Trophoblast cell (in vitro differentiated cells and primary cell): Measurements from ENCODE around the gene BEND6.

ENCODE experiments used
- DNase-seq, 2 donors: peaks; one replicate each; pipeline ENCODE4 v3.0.0-alpha.2; 2016
- H2AFZ ChIP-seq: 2 replicates; pipeline ENCODE4 v1.6.1; 2013; ENCODE audit warnings: low read length, moderate library complexity, mild to moderate bottlenecking; ENCODE audit not compliant: insufficient read depth, poor library complexity
- H2AK5ac ChIP-seq: 2 replicates; pipeline ENCODE4 v1.6.1; 2013; ENCODE audit warnings: mild to moderate bottlenecking, low read length
- H2BK120ac ChIP-seq: 2 replicates; pipeline ENCODE4 v1.6.1; 2013; ENCODE audit warnings: low read length, mild to moderate bottlenecking, moderate library complexity; ENCODE audit not compliant: insufficient read depth, poor library complexity
- H2BK12ac ChIP-seq: 2 replicates; pipeline ENCODE4 v1.6.1; 2013; ENCODE audit warnings: mild to moderate bottlenecking, low read length, moderate library complexity
- H2BK5ac ChIP-seq: 2 replicates; pipeline ENCODE4 v1.6.1; 2013; ENCODE audit warnings: low read length, low read depth, moderate library complexity, mild to moderate bottlenecking; ENCODE audit not compliant: poor library complexity
- H3K14ac ChIP-seq: 2 replicates; pipeline ENCODE4 v1.6.1; 2013; ENCODE audit warnings: mild to moderate bottlenecking, low read length
- H3K18ac ChIP-seq: 2 replicates; pipeline ENCODE4 v1.6.1; 2013; ENCODE audit warnings: mild to moderate bottlenecking, low read length
- H3K23ac ChIP-seq: 2 replicates; pipeline ENCODE4 v1.6.1; 2013; ENCODE audit warnings: low read length
- H3K27ac ChIP-seq: 2 replicates; pipeline ENCODE4 v1.5.1; 2013; ENCODE audit warnings: low read depth, mild to moderate bottlenecking, inconsistent platforms, low read length, moderate library complexity
- H3K27me3 ChIP-seq: 2 replicates; pipeline ENCODE4 v1.6.1; 2013; ENCODE audit warnings: inconsistent platforms, mild to moderate bottlenecking, low read length, moderate library complexity; ENCODE audit not compliant: insufficient read depth
- H3K36me3 ChIP-seq, 2 experiments: 1 replicate in 1 of 2; 2 replicates in 1 of 2; pipeline ENCODE4 v1.6.1; 2013; ENCODE audit warnings: low read length in 2 of 2, mild to moderate bottlenecking in 2 of 2, moderate library complexity in 1 of 2; ENCODE audit not compliant: insufficient read depth in 2 of 2, control insufficient read depth in 1 of 2
- H3K4ac ChIP-seq: 2 replicates; pipeline ENCODE4 v1.6.1; 2013; ENCODE audit warnings: low read depth, mild to moderate bottlenecking, low read length, moderate library complexity
- H3K4me1 ChIP-seq, 2 experiments: 1 replicate in 1 of 2; 2 replicates in 1 of 2; pipeline ENCODE4 v1.6.1; 2013; ENCODE audit warnings: low read length in 2 of 2, mild to moderate bottlenecking in 2 of 2, moderate library complexity in 1 of 2; ENCODE audit not compliant: insufficient read depth in 2 of 2, control insufficient read depth in 1 of 2
- H3K4me2 ChIP-seq: 2 replicates; pipeline ENCODE4 v1.6.1; 2013; ENCODE audit warnings: inconsistent platforms, mild to moderate bottlenecking, low read length, moderate library complexity
- H3K4me3 ChIP-seq: 2 replicates; pipeline ENCODE4 v1.5.1; 2013; ENCODE audit warnings: mild to moderate bottlenecking, low read depth, low read length, inconsistent platforms
- H3K79me1 ChIP-seq: one replicate; pipeline ENCODE4 v1.6.1; 2013; ENCODE audit warnings: low read length
- H3K79me2 ChIP-seq: 2 replicates; pipeline ENCODE4 v1.6.1; 2013; ENCODE audit warnings: low read length, mild to moderate bottlenecking; ENCODE audit not compliant: control insufficient read depth, insufficient read depth, poor library complexity
- H3K9ac ChIP-seq: 2 replicates; pipeline ENCODE4 v1.6.1; 2013; ENCODE audit warnings: mild to moderate bottlenecking, low read length
- H3K9me3 ChIP-seq: 2 replicates; pipeline ENCODE4 v1.6.1; 2013; ENCODE audit warnings: low read depth, mild to moderate bottlenecking, control low read depth, inconsistent platforms, low read length; ENCODE audit not compliant: insufficient read depth
- H4K12ac ChIP-seq: 2 replicates; pipeline ENCODE4 v1.6.1; 2013; ENCODE audit warnings: low read depth, mild to moderate bottlenecking, low read length, moderate library complexity
- H4K8ac ChIP-seq: 2 replicates; pipeline ENCODE4 v1.6.1; 2013; ENCODE audit warnings: low read depth, mild to moderate bottlenecking, low read length, moderate library complexity
- H4K91ac ChIP-seq: one replicate; pipeline ENCODE4 v1.6.1; 2013; ENCODE audit warnings: low read depth, mild to moderate bottlenecking, low read length, moderate library complexity
- WGBS: extraction: QIAGEN DNeasy Blood & Tissue Kit; methylation state at CpG from one replicate; pipeline ENCODE4 v1.1.7; 2013; ENCODE audit warnings: missing lambda C conversion rate; ENCODE audit not compliant: insufficient read length, insufficient coverage; ENCODE audit errors: extremely low coverage; 5-methylcytosine and 5-hydroxymethylcytosine counted together

Gene BEND6

GRCh38 chr6:57017069-57017468, 62.2 kb downstream of the BEND6 start:
- WGBS, result no CpG with 5 or more reads among the region's 3 CpGs

GRCh38 chr6:57017841-57018240, 62.9 kb downstream of the BEND6 start:
- no peak for DNase-seq
- no peak overlapping the region for H2AFZ ChIP-seq
- no peaks in the 10 kb centered on the region for H3K36me3 ChIP-seq
- no peak overlapping the region for H3K4ac ChIP-seq
- H3K18ac ChIP-seq, result no peak overlapping the region
- no peak overlapping the region for H4K8ac ChIP-seq
- no peak overlapping the region for H3K14ac ChIP-seq
- no peak overlapping the region for H3K9ac ChIP-seq
- WGBS, result no CpG with 5 or more reads among the region's 1 CpG
- H2BK120ac ChIP-seq, result no peak overlapping the region
- H2AK5ac ChIP-seq, result no peak overlapping the region
- H3K4me3 ChIP-seq, result no peak overlapping the region
- H2BK5ac ChIP-seq, result no peak overlapping the region
- peaks cover 6 to 7% of the 10 kb centered on the region in 2 experiments for H3K4me1 ChIP-seq
- no peak overlapping the region for H3K27ac ChIP-seq
- H3K9me3 ChIP-seq, result no peaks in the 10 kb centered on the region
- no peak overlapping the region for H2BK12ac ChIP-seq
- no peaks in the 10 kb centered on the region for H3K27me3 ChIP-seq
- H4K12ac ChIP-seq, result no peak overlapping the region
- no peaks in the 10 kb centered on the region for H3K79me2 ChIP-seq
- no peak overlapping the region for H3K4me2 ChIP-seq
- H3K23ac ChIP-seq, result no peak overlapping the region
- no peak overlapping the region for H4K91ac ChIP-seq
- H3K79me1 ChIP-seq, result peaks cover 2% of the 10 kb centered on the region

More at GRCh38 chr6:57017069-57017468, 62.2 kb downstream of the BEND6 start:
- no peaks in the 10 kb centered on the region for H3K9me3 ChIP-seq
- H3K4ac ChIP-seq, result no peak overlapping the region
- H3K27me3 ChIP-seq, result no peaks in the 10 kb centered on the region
- no peak overlapping the region for H3K27ac ChIP-seq
- H3K4me3 ChIP-seq, result no peak overlapping the region
- H3K79me2 ChIP-seq, result no peaks in the 10 kb centered on the region
- H4K8ac ChIP-seq, result no peak overlapping the region
- DNase-seq, result no peak
- no peak overlapping the region for H2BK12ac ChIP-seq
- H4K12ac ChIP-seq, result no peak overlapping the region
- H2BK120ac ChIP-seq, result no peak overlapping the region
- H2AFZ ChIP-seq, result no peak overlapping the region
- peaks cover 6 to 9% of the 10 kb centered on the region in 2 experiments for H3K4me1 ChIP-seq
- no peak overlapping the region for H3K23ac ChIP-seq
- no peak overlapping the region for H4K91ac ChIP-seq
- H3K4me2 ChIP-seq, result no peak overlapping the region
- no peak overlapping the region for H3K18ac ChIP-seq
- H2AK5ac ChIP-seq, result no peak overlapping the region
- H3K36me3 ChIP-seq, result no peaks in the 10 kb centered on the region
- no peak overlapping the region for H3K9ac ChIP-seq
- peaks cover 3% of the 10 kb centered on the region for H3K79me1 ChIP-seq
- no peak overlapping the region for H3K14ac ChIP-seq
- no peak overlapping the region for H2BK5ac ChIP-seq

- no peak overlapping the region for H3K23ac ChIP-seq
- H3K9ac ChIP-seq, result no peak overlapping the region
Measured at GRCh38 chr6:57019434-57019833, 64.5 kb downstream of the BEND6 start.

DNA sequence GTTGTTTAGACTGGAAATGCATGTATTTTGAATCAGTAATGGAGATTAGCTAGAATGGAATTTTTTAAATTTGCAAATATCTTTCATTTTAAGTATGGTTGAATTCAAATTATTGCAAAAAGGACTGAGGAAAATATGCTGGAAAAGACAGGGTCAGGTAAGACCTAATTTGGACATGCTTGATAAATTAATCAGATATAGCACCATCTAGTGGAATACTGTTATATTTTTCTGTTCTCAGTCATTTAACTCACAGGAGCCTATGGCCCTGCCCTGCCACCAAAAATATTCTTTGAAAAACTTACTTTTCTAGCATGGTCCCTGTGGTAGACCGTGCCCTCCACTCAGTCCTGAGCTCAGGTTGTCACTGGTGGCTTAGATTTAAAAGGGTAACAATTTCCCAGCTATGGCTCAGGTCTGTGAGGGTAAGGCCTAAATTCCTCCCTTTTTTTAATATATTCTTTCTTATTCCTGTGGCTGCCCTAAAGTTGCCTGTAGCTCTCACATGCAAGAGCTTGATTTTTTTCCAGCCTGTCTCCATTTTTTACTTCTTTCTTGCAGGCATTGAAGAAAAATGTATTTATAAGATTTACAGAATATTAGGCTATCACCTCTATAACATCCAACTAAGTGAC, 66.3 kb downstream of the BEND6 start:
- Histone ChIP-seq H3K14ac (no peak overlapping the region), H2AFZ (no peak overlapping the region), H3K79me2 (no peaks in the 10 kb centered on the region), H3K9me3 (no peaks in the 10 kb centered on the region), H3K79me1 (no peaks in the 10 kb centered on the region), H2BK120ac (peak overlapping the region; percentile 46), H3K9ac (no peak overlapping the region), H2BK12ac (peak overlapping the region; percentile 87), H3K36me3 (no peaks in the 10 kb centered on the region), H3K23ac (no peak overlapping the region), H2AK5ac (no peak overlapping the region), H3K4me1 (no peaks in the 10 kb centered on the region), H3K27me3 (no peaks in the 10 kb centered on the region), H3K4ac (no peak overlapping the region), H3K4me2 (no peak overlapping the region), H4K12ac (no peak overlapping the region), H3K18ac (no peak overlapping the region), H2BK5ac (no peak overlapping the region), H4K91ac (no peak overlapping the region), H3K4me3 (no peak overlapping the region), H3K27ac (no peak overlapping the region), H4K8ac (peak overlapping the region; percentile 58)
- WGBS, result no CpG with 5 or more reads among the region's 1 CpG
- peak in 1 of 2 donors; percentile 80 for DNase-seq

More at GRCh38 chr6:57019434-57019833, 64.5 kb downstream of the BEND6 start:
- Histone ChIP-seq H3K18ac (no peak overlapping the region), H3K36me3 (no peaks in the 10 kb centered on the region), H2BK5ac (no peak overlapping the region), H2BK12ac (no peak overlapping the region), H4K12ac (no peak overlapping the region), H3K4ac (no peak overlapping the region), H3K79me2 (no peaks in the 10 kb centered on the region), H3K9me3 (no peaks in the 10 kb centered on the region), H3K27me3 (no peaks in the 10 kb centered on the region), H2BK120ac (no peak overlapping the region), H2AFZ (no peak overlapping the region), H3K4me2 (no peak overlapping the region), H4K8ac (no peak overlapping the region), H3K4me3 (no peak overlapping the region), H3K14ac (no peak overlapping the region), H4K91ac (no peak overlapping the region), H3K27ac (no peak overlapping the region), H2AK5ac (no peak overlapping the region), H3K79me1 (no peaks in the 10 kb centered on the region), H3K4me1 (no peaks in the 10 kb centered on the region)
- no CpG with 5 or more reads among the region's 4 CpGs for WGBS
- DNase-seq, result no peak
